Ascending aorta (tissue), 2 donors: ENCODE measurements around the gene EPN2. TPM values are rescaled to one million over a fixed set of nuclear protein-coding genes. Genes with fewer than 3 reads are reported as not detected.
"Not testable (repeated sequence)": the region's sequence is repeated elsewhere in the genome, so short reads cannot be mapped to it uniquely, and the experiment has no call there.

Experiments used
- DNase-seq, 2 donors: peaks; one replicate each; pipeline ENCODE4 v3.0.0-alpha.2; 2019; ENCODE audit warnings: low spot score in 2 of 2
- H3K27ac ChIP-seq, 2 donors: fragments of 200-600 bp; sonication (generic); one replicate each; pipeline ENCODE4 v1.5.1; 2016 to 2017; ENCODE audit warnings: mild to moderate bottlenecking in 1 of 2
- H3K27me3 ChIP-seq: fragments of 200-600 bp; sonication (generic); one replicate; pipeline ENCODE4 v1.5.1; 2017
- H3K36me3 ChIP-seq, 2 donors: fragments of 200-600 bp; sonication (generic); one replicate each; pipeline ENCODE4 v1.5.1; 2016
- H3K4me1 ChIP-seq, 2 donors: fragments of 200-600 bp; sonication (generic); one replicate each; pipeline ENCODE4 v1.5.1; 2016 to 2017; ENCODE audit warnings: mild to moderate bottlenecking in 1 of 2
- H3K4me3 ChIP-seq, 2 donors: fragments of 200-600 bp; sonication (generic); one replicate each; pipeline ENCODE4 v1.5.1; 2016 to 2017; ENCODE audit warnings: mild to moderate bottlenecking in 1 of 2
- H3K9me3 ChIP-seq, 2 donors: fragments of 200-600 bp; sonication (generic); one replicate each; pipeline ENCODE4 v1.5.1; 2016
- intact Hi-C: fragments of 100-400 bp; cut with DNase I; formaldehyde crosslinking; loops from one replicate; pipeline ENCODE4 v1.15.1; 2023
- total RNA-seq: library from RNA; depleted of rRNA; stranded (reverse); fragments of >200 nt; gene quantifications from one replicate; pipeline ENCODE4 v1.1.0, GENCODE V29; 2016
- TF ChIP-seq, protein P1 (sequence below), 3 experiments: fragments of 200-600 bp in 2 of 3; fragments of 450-650 bp in 1 of 3; sonication (generic) in 2 of 3; IDR thresholded peaks; one replicate each; pipeline ENCODE4 v1.5.1; 2016 to 2019; ENCODE audit warnings: antibody characterized with exemption in 3 of 3, mild to moderate bottlenecking in 1 of 3, moderate library complexity in 1 of 3

EPN2 gene
- total RNA-seq, 1 donor from 2014 or later: 51.0 TPM

DNA sequence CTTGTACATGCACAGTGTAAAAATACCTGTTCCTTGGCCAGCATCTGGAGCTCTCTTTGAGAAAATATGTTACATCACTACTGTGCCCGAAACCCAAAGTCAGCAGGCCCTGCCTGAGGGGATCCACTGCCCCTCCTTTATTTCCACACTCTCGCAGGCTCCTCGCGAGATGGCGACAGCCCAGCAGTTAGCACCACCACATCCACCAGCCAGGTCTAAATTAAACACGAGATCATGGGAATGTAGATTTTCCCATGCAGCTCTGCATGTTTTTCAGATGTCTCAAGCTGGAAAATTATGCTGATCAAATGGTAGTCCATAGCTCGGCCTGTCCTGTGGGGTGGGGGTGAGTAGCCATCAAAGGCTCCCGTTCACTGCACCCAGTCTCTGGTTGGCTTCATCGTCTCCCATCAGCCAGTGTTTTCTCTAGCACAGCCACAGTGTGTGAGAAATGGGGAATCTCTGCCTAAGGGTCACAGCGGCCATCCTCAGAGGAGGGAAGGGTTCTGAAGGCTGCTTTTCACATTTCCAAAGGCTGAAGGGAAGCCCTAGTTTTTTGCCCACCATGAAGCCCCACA, 34.7 kb downstream of the EPN2 start:
- Histone ChIP-seq H3K27ac (peak overlapping the region; percentile 39 to 70), H3K4me3 (peak overlapping the region in 1 of 2 donors; percentile 16), H3K4me1 (peaks cover 14 to 47% of the 10 kb centered on the region in 2 donors), H3K27me3 (no peaks in the 10 kb centered on the region), H3K36me3 (peaks cover 0 to 3% of the 10 kb centered on the region in 2 donors), H3K9me3 (no peaks in the 10 kb centered on the region)
- TF ChIP-seq, protein P1, sequence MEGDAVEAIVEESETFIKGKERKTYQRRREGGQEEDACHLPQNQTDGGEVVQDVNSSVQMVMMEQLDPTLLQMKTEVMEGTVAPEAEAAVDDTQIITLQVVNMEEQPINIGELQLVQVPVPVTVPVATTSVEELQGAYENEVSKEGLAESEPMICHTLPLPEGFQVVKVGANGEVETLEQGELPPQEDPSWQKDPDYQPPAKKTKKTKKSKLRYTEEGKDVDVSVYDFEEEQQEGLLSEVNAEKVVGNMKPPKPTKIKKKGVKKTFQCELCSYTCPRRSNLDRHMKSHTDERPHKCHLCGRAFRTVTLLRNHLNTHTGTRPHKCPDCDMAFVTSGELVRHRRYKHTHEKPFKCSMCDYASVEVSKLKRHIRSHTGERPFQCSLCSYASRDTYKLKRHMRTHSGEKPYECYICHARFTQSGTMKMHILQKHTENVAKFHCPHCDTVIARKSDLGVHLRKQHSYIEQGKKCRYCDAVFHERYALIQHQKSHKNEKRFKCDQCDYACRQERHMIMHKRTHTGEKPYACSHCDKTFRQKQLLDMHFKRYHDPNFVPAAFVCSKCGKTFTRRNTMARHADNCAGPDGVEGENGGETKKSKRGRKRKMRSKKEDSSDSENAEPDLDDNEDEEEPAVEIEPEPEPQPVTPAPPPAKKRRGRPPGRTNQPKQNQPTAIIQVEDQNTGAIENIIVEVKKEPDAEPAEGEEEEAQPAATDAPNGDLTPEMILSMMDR (IDR thresholded peaks at IDR 0.05): no peak
- intact Hi-C loops: no loop called here
- no peak for DNase-seq

DNA sequence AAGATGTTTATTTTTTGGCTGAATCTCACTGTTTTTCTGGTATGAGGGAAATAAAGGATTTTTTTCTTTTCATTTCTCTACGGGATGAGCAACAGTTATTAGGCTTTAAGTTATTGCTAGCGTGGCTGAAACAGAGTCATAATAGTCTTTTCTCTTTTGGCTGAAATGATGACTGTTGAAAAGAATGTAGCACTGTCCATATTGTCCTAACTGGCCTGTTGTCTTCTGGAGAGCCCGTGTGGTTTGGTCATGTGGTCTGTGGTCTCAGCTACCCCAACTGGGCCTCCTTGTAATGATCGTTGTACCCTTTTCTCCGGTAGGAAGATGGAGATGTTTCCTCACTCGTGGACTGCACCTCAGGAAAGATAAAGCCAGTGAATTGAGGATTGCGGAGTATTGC, 36.6 kb downstream of the EPN2 start:
- Histone ChIP-seq H3K4me3 (no peak overlapping the region), H3K9me3 (no peaks in the 10 kb centered on the region), H3K27me3 (no peaks in the 10 kb centered on the region), H3K36me3 (peaks cover 0 to 3% of the 10 kb centered on the region in 2 donors), H3K4me1 (peaks cover 11 to 36% of the 10 kb centered on the region in 2 donors), H3K27ac (no peak overlapping the region)
- DNase-seq: no peak
- intact Hi-C loops: no loop called here
- TF ChIP-seq, protein P1 (IDR thresholded peaks at IDR 0.05): no peak

DNA sequence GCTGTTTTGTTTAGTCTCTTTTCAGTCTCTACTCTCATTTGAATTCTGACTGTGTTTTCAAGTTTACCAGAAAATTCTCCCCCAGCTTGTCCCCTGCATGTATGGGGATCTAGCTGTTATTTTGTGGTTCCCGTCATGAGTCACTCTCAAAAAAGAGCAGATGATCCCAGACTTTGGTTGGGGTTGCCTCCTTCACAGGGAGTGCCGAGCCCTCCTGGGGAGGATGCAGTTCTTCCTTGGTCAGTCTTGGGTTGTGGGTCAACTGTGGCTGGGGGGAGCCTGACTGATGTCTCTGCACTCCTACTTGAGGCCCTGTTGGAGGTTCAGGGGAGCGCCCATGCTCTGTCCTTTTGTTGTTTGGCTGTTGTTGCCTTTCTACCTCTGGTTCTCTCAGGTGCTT, 37.7 kb downstream of the EPN2 start:
- no peaks in the 10 kb centered on the region for H3K27me3 ChIP-seq
- intact Hi-C loops: no loop called here
- no peaks in the 10 kb centered on the region for H3K9me3 ChIP-seq
- peaks cover 7 to 24% of the 10 kb centered on the region in 2 donors for H3K4me1 ChIP-seq
- H3K27ac ChIP-seq: peak overlapping the region in 1 of 2 donors; percentile 26
- H3K4me3 ChIP-seq: no peak overlapping the region
- DNase-seq: no peak
- TF ChIP-seq, protein P1 (IDR thresholded peaks at IDR 0.05): no peak
- peaks cover 0 to 3% of the 10 kb centered on the region in 2 donors for H3K36me3 ChIP-seq

DNA sequence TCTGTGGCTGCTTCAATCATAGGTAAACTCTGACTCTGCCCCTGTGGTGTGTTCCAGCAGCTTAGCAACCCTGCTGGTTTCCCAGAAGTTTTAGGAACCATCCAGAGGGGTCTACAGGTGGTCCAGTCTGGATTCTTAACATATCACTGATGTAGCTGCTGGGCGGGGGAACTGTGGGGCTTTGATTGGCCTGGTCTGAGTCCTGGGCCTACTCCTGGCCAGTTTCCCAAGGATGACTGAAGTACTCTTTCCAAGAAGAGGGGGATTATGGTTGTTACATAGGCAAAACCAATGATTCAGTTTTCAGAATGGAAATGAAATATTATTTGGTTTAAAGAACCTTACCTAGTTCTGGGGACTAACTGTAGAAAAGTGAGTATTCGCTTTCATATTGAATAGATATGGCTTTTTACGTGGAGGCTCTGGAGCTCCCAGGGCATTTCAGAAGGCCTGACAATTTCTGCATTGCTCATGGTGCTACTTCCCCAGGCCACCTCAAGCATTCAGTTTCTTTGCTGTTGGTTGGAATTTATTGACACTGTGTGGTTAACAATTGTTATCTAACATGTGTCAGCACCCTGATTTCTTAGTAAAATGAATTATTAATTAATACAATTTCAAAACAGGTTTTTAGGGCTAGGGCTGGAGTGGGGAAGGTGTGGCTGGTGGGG, 38.4 kb downstream of the EPN2 start:
- peak overlapping the region in 1 of 2 donors; percentile 26 for H3K27ac ChIP-seq
- intact Hi-C loops: no loop called here
- no peak for DNase-seq

DNA sequence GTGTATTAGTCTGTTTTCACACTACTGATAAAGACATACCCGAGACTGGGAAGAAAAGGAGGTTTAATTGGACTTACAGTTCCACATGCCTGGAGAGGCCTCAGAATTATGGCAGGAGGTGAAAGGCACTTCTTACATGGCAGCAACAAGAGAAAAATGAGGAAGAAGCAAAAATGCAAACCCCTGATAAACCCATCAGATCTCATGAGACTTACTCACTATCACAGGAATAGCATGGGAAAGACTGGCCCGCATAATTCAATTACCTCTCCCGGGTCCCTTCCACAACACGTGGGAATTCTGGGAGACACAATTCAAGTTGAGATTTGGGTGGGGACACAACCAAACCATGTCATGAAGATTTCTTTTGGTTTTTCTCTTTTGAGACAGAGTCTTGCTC, 41.1 kb downstream of the EPN2 start:
- DNase-seq, H3K27me3 ChIP-seq, H3K9me3 ChIP-seq, intact Hi-C loops, H3K4me1 ChIP-seq, H3K36me3 ChIP-seq, H3K4me3 ChIP-seq, H3K27ac ChIP-seq: not testable (repeated sequence)

More for the DNA sequence above, 38.4 kb downstream of the EPN2 start:
- Histone ChIP-seq H3K4me3 (no peak overlapping the region), H3K4me1 (peaks cover 4 to 17% of the 10 kb centered on the region in 2 donors), H3K9me3 (no peaks in the 10 kb centered on the region), H3K36me3 (peaks cover 0 to 3% of the 10 kb centered on the region in 2 donors), H3K27me3 (no peaks in the 10 kb centered on the region)
- TF ChIP-seq, protein P1 (IDR thresholded peaks at IDR 0.05): no peak

DNA sequence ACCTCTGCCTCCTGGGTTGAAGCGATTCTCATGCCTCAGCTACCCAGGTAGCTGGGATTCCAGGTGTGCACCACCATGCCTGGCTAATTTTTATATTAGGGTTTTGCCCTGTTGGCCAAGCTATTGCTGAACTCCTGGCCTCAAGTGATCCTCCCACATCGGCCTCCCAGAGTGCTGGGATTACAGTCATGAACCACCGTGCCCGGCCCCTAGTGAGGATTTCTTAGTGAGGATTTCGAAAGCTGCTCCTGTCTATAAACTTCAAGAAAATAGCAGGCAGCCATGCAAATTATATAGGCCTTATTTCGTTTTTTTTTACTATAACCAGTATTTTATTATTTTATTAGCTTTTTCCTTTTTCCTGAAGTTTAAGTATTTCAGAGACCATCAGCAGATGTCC, 41.6 kb downstream of the EPN2 start:
- no peaks in the 10 kb centered on the region for H3K27me3 ChIP-seq
- no peak for DNase-seq
- H3K27ac ChIP-seq: no peak overlapping the region
- peaks cover 6 to 12% of the 10 kb centered on the region in 2 donors for H3K36me3 ChIP-seq
- no peaks in the 10 kb centered on the region for H3K4me1 ChIP-seq
- TF ChIP-seq, protein P1 (IDR thresholded peaks at IDR 0.05): no peak
- H3K4me3 ChIP-seq: no peak overlapping the region
- intact Hi-C loops: no loop called here
- H3K9me3 ChIP-seq: no peaks in the 10 kb centered on the region
